H9 (cell line): ENCODE measurements around the gene SPATA17. TPM values are rescaled to one million over a fixed set of nuclear protein-coding genes. Genes with fewer than 3 reads are reported as not detected.
A peak's percentile ranks its signal among the peaks of the same experiment; 100 is the strongest.

Source experiments
- DNase-seq: peaks from one replicate; pipeline ENCODE4 v3.0.0-alpha.2; 2017
- H2AFZ ChIP-seq: one replicate; pipeline ENCODE4 v1.6.1; 2013; ENCODE audit warnings: mild to moderate bottlenecking, low read length, control low read depth, moderate library complexity
- H2AK5ac ChIP-seq: 2 replicates; pipeline ENCODE4 v1.6.1; 2013; ENCODE audit warnings: low read length, control low read depth, mixed read lengths; ENCODE audit not compliant: insufficient read length
- H2BK120ac ChIP-seq: one replicate; pipeline ENCODE4 v1.6.1; 2013; ENCODE audit warnings: low read depth, mild to moderate bottlenecking, low read length, control low read depth, inconsistent platforms; ENCODE audit not compliant: poor library complexity, severe bottlenecking
- H2BK12ac ChIP-seq: 2 replicates; pipeline ENCODE4 v1.6.1; 2013; ENCODE audit warnings: low read length, control low read depth, mixed read lengths, low read depth; ENCODE audit not compliant: insufficient read length
- H2BK15ac ChIP-seq: 2 replicates; pipeline ENCODE4 v1.6.1; 2013; ENCODE audit warnings: low read depth, low read length, control low read depth
- H2BK20ac ChIP-seq: one replicate; pipeline ENCODE4 v1.6.1; 2013; ENCODE audit warnings: low read depth, mild to moderate bottlenecking, low read length, control low read depth, inconsistent platforms; ENCODE audit not compliant: poor library complexity, severe bottlenecking
- H2BK5ac ChIP-seq: 2 replicates; pipeline ENCODE4 v1.6.1; 2013; ENCODE audit warnings: low read length, control low read depth, mixed read lengths; ENCODE audit not compliant: insufficient read length
- H3K14ac ChIP-seq: 2 replicates; pipeline ENCODE4 v1.6.1; 2013; ENCODE audit warnings: low read length, control low read depth; ENCODE audit not compliant: insufficient read depth
- H3K18ac ChIP-seq: 2 replicates; pipeline ENCODE4 v1.6.1; 2013; ENCODE audit warnings: low read depth, mild to moderate bottlenecking, mixed read lengths, low read length, control low read depth; ENCODE audit not compliant: insufficient read length
- H3K23ac ChIP-seq: 2 replicates; pipeline ENCODE4 v1.6.1; 2013; ENCODE audit warnings: low read length, control low read depth, mixed read lengths, low read depth; ENCODE audit not compliant: insufficient read length
- H3K23me2 ChIP-seq: 2 replicates; pipeline ENCODE4 v1.6.1; 2013; ENCODE audit warnings: low read depth, mild to moderate bottlenecking, mixed read lengths, low read length, control low read depth; ENCODE audit not compliant: insufficient read length, poor library complexity, severe bottlenecking
- H3K27ac ChIP-seq: 2 replicates; pipeline ENCODE4 v1.5.1; 2013; ENCODE audit warnings: low read length, control low read depth, mixed read lengths, low read depth; ENCODE audit not compliant: insufficient read length
- H3K27me3 ChIP-seq: 2 replicates; pipeline ENCODE4 v1.6.1; 2013; ENCODE audit warnings: low read length, control low read depth, inconsistent platforms; ENCODE audit not compliant: insufficient read depth
- H3K4ac ChIP-seq: 2 replicates; pipeline ENCODE4 v1.6.1; 2013; ENCODE audit warnings: low read depth, mild to moderate bottlenecking, control low read depth, inconsistent platforms, low read length, moderate library complexity
- H3K4me1 ChIP-seq: 2 replicates; pipeline ENCODE4 v1.6.1; 2013; ENCODE audit warnings: low read length, control low read depth, inconsistent platforms; ENCODE audit not compliant: insufficient read depth
- H3K4me2 ChIP-seq: 2 replicates; pipeline ENCODE4 v1.6.1; 2013; ENCODE audit warnings: low read length, control low read depth, mixed read lengths; ENCODE audit not compliant: insufficient read length, insufficient read depth
- H3K56ac ChIP-seq: 2 replicates; pipeline ENCODE4 v1.6.1; 2013; ENCODE audit warnings: low read depth, mild to moderate bottlenecking, mixed read lengths, low read length, control low read depth; ENCODE audit not compliant: insufficient read length
- H3K79me1 ChIP-seq: 2 replicates; pipeline ENCODE4 v1.6.1; 2013; ENCODE audit warnings: low read depth, mild to moderate bottlenecking, moderate library complexity, low read length, control low read depth, inconsistent platforms; ENCODE audit not compliant: insufficient read depth, poor library complexity, severe bottlenecking
- H3K79me2 ChIP-seq: 2 replicates; pipeline ENCODE4 v1.6.1; 2013; ENCODE audit warnings: low read length, control low read depth, inconsistent platforms; ENCODE audit not compliant: insufficient read depth
- H3K9ac ChIP-seq: 2 replicates; pipeline ENCODE4 v1.6.1; 2013; ENCODE audit warnings: low read length, control low read depth, mixed read lengths; ENCODE audit not compliant: insufficient read length; ENCODE audit errors: extremely low read depth
- H3K9me3 ChIP-seq: one replicate; pipeline ENCODE4 v1.6.1; 2013; ENCODE audit warnings: low read depth, low read length, inconsistent platforms; ENCODE audit not compliant: control insufficient read depth
- H3T11ph ChIP-seq: one replicate; pipeline ENCODE4 v1.6.1; 2013; ENCODE audit warnings: mild to moderate bottlenecking, low read length, control low read depth, inconsistent platforms
- H4K20me1 ChIP-seq: one replicate; pipeline ENCODE4 v1.6.1; 2013; ENCODE audit not compliant: control insufficient read depth, insufficient read length, insufficient read depth
- H4K5ac ChIP-seq: 2 replicates; pipeline ENCODE4 v1.6.1; 2013; ENCODE audit warnings: low read depth, mild to moderate bottlenecking, mixed read lengths, low read length, control low read depth; ENCODE audit not compliant: insufficient read length
- H4K8ac ChIP-seq: replicated peaks from 2 replicates; pipeline ENCODE4 v1.6.1; 2013; ENCODE audit warnings: low read length, control low read depth, mixed read lengths, low read depth; ENCODE audit not compliant: insufficient read length
- H4K91ac ChIP-seq: 2 replicates; pipeline ENCODE4 v1.6.1; 2013; ENCODE audit warnings: low read depth, mild to moderate bottlenecking, moderate library complexity, mixed read lengths, low read length, control low read depth; ENCODE audit not compliant: insufficient read length
- H3K27ac Mint-ChIP-seq, 3 experiments: 2 replicates in 2 of 3; 3 replicates in 1 of 3; pipeline ENCODE4 v1.8.0; 2020 to 2021; ENCODE audit warnings: mixed read lengths in 3 of 3, mild to moderate bottlenecking in 1 of 3, moderate library complexity in 1 of 3
- H3K27me3 Mint-ChIP-seq: 2 replicates; pipeline ENCODE4 v1.8.0; 2021; ENCODE audit warnings: low read depth, mild to moderate bottlenecking, moderate library complexity, mixed read lengths
- H3K36me3 Mint-ChIP-seq, 3 experiments: 2 replicates in 2 of 3; 3 replicates in 1 of 3; pipeline ENCODE4 v1.8.0; 2020 to 2021; ENCODE audit warnings: low read depth in 3 of 3, mixed read lengths in 3 of 3; ENCODE audit not compliant: insufficient read depth in 1 of 3
- H3K4me1 Mint-ChIP-seq, 2 experiments: 2 replicates each; pipeline ENCODE4 v1.8.0; 2020; ENCODE audit warnings: mixed read lengths in 2 of 2
- H3K4me3 Mint-ChIP-seq, 2 experiments: 2 replicates in 1 of 2; 3 replicates in 1 of 2; pipeline ENCODE4 v1.8.0; 2020 to 2021; ENCODE audit warnings: mild to moderate bottlenecking in 2 of 2, mixed read lengths in 2 of 2, moderate library complexity in 1 of 2
- H3K9me3 Mint-ChIP-seq, 2 experiments: 2 replicates in 1 of 2; 3 replicates in 1 of 2; pipeline ENCODE4 v1.8.0; 2020; ENCODE audit warnings: mild to moderate bottlenecking in 2 of 2, mixed read lengths in 2 of 2, moderate library complexity in 1 of 2
- WGBS: extraction: QIAGEN DNeasy Blood & Tissue Kit; methylation state at CpG from one replicate; pipeline ENCODE4 v1.1.7; 2013; ENCODE audit warnings: missing lambda C conversion rate, low lambda C conversion rate, mixed read lengths; ENCODE audit not compliant: insufficient read length; ENCODE audit errors: extremely low coverage; 5-methylcytosine and 5-hydroxymethylcytosine counted together
- total RNA-seq: library from RNA; stranded (reverse); gene quantifications from 2 replicates; pipeline ENCODE4 v1.2.1, GENCODE V29; 2021
- TF ChIP-seq, protein P1 (sequence below): fragments of 200-600 bp; sonication (generic); conservative IDR thresholded peaks from 3 replicates; pipeline ENCODE4 v1.8.0; 2021; ENCODE audit warnings: antibody characterized with exemption, mild to moderate bottlenecking

Gene SPATA17
- total RNA-seq, 1 experiment from 2014 or later, result 0.44 TPM

DNA sequence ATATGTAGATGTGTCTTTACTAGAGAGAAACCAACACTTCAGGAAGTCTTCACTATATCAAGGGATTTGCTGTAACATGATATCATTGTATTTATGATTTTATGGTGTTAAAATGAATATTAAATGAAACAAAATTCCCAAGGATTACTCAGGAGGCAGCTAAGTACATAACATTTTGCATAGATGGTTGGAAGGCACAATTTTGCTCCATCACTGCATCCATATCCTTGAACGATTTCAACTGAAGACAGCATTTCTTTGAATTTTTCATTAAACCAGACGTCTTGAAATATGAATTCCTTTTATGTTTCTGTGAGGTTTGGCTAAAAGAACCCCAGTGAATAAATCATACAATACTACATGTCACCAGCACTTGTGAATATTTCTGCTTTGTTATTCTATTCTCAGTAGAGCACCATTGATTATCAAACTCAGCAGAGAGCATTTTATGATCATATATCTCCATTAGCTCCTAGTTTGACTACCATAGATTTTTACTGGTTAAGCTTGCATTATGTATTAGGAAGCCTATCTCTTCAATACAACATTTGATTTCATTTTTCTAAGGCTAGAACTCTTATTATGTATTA lies 37.3 kb downstream of the SPATA17 start:
- Histone ChIP-seq H3K56ac (no peak overlapping the region), H3K4ac (no peak overlapping the region), H2BK120ac (no peak overlapping the region), H3K4me2 (no peak overlapping the region), H3K9ac (no peak overlapping the region), H3K27ac (no peak overlapping the region), H3T11ph (no peak overlapping the region), H4K8ac (no peak overlapping the region), H4K20me1 (no peaks in the 10 kb centered on the region), H4K5ac (no peak overlapping the region), H3K18ac (no peak overlapping the region), H3K23me2 (no peaks in the 10 kb centered on the region), H3K9me3 (no peaks in the 10 kb centered on the region), H2BK20ac (no peak overlapping the region), H3K79me2 (no peaks in the 10 kb centered on the region), H3K23ac (no peak overlapping the region), H3K27me3 (no peaks in the 10 kb centered on the region), H3K14ac (no peak overlapping the region), H2AFZ (no peak overlapping the region), H3K79me1 (no peaks in the 10 kb centered on the region), H4K91ac (no peak overlapping the region), H2BK12ac (no peak overlapping the region), H2BK5ac (no peak overlapping the region), H2AK5ac (no peak overlapping the region), H3K4me1 (no peaks in the 10 kb centered on the region), H2BK15ac (no peak overlapping the region)
- Mint-ChIP-seq H3K27me3 (no peaks in the 10 kb centered on the region), H3K4me1 (peaks cover 0 to 14% of the 10 kb centered on the region in 2 experiments; a peak in 3 of 4 replicates), H3K27ac (peak overlapping the region in 1 of 3 experiments; percentile 79; a peak in 1 of 7 replicates), H3K36me3 (no peaks in the 10 kb centered on the region), H3K9me3 (no peaks in the 10 kb centered on the region), H3K4me3 (no peak overlapping the region)
- no CpG with 5 or more reads among the region's 2 CpGs for WGBS
- DNase-seq, result no peak
- TF ChIP-seq, protein P1, sequence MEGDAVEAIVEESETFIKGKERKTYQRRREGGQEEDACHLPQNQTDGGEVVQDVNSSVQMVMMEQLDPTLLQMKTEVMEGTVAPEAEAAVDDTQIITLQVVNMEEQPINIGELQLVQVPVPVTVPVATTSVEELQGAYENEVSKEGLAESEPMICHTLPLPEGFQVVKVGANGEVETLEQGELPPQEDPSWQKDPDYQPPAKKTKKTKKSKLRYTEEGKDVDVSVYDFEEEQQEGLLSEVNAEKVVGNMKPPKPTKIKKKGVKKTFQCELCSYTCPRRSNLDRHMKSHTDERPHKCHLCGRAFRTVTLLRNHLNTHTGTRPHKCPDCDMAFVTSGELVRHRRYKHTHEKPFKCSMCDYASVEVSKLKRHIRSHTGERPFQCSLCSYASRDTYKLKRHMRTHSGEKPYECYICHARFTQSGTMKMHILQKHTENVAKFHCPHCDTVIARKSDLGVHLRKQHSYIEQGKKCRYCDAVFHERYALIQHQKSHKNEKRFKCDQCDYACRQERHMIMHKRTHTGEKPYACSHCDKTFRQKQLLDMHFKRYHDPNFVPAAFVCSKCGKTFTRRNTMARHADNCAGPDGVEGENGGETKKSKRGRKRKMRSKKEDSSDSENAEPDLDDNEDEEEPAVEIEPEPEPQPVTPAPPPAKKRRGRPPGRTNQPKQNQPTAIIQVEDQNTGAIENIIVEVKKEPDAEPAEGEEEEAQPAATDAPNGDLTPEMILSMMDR, result no peak
